Loucy (cell line): ENCODE results near the gene AIF1.

Source experiments
- EZH2phosphoT487 ChIP-seq: fragments of 200-600 bp; IDR thresholded peaks from 2 replicates; pipeline ENCODE4 v1.6.1; 2018; ENCODE audit warnings: antibody characterized with exemption, mild to moderate bottlenecking, moderate library complexity, borderline replicate concordance
- TF ChIP-seq, protein P1 (sequence below): fragments of 200-600 bp; sonication (generic); conservative IDR thresholded peaks from 2 replicates; pipeline ENCODE4 v1.5.1; 2014; ENCODE audit warnings: mild to moderate bottlenecking, antibody characterized with exemption, low read length

DNA sequence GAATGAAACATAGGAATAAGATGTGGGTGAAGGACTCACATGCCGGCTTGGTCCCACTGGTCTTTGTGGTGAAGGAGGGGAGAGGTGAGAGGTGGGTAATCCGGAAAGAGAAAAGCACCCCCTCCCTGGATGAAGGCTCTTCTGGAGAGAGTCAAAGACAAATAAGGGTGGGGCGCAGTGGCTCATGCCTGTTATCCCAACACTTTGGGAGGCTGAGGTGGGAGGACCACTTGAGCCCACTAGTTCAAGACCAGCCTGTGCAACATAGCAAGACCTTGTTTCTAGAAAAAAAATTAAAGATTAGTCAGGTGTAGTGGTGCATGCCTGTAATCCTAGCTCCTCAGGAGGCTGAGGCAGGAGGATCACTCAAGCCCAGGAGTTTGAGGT, 35.9 kb upstream of the AIF1 start:
- TF ChIP-seq, protein P1, sequence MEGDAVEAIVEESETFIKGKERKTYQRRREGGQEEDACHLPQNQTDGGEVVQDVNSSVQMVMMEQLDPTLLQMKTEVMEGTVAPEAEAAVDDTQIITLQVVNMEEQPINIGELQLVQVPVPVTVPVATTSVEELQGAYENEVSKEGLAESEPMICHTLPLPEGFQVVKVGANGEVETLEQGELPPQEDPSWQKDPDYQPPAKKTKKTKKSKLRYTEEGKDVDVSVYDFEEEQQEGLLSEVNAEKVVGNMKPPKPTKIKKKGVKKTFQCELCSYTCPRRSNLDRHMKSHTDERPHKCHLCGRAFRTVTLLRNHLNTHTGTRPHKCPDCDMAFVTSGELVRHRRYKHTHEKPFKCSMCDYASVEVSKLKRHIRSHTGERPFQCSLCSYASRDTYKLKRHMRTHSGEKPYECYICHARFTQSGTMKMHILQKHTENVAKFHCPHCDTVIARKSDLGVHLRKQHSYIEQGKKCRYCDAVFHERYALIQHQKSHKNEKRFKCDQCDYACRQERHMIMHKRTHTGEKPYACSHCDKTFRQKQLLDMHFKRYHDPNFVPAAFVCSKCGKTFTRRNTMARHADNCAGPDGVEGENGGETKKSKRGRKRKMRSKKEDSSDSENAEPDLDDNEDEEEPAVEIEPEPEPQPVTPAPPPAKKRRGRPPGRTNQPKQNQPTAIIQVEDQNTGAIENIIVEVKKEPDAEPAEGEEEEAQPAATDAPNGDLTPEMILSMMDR: no peak
- no peak for TF ChIP-seq EZH2phosphoT487
